Stimulated activated CD4-positive, alpha-beta T cell treated with anti-CD3 and anti-CD28 coated beads, Interleukin-4, amount 100 ng/mL, for 1 hour (primary cell): ENCODE results near the gene ZBTB20.

Experiments
- DNase-seq: peaks from one replicate; pipeline ENCODE4 v3.0.0-alpha.2; 2020

The ZBTB20 gene

GRCh38 chr3:114660124-114660523, 487.0 kb downstream of the ZBTB20 start:
- no peak for DNase-seq

DNA sequence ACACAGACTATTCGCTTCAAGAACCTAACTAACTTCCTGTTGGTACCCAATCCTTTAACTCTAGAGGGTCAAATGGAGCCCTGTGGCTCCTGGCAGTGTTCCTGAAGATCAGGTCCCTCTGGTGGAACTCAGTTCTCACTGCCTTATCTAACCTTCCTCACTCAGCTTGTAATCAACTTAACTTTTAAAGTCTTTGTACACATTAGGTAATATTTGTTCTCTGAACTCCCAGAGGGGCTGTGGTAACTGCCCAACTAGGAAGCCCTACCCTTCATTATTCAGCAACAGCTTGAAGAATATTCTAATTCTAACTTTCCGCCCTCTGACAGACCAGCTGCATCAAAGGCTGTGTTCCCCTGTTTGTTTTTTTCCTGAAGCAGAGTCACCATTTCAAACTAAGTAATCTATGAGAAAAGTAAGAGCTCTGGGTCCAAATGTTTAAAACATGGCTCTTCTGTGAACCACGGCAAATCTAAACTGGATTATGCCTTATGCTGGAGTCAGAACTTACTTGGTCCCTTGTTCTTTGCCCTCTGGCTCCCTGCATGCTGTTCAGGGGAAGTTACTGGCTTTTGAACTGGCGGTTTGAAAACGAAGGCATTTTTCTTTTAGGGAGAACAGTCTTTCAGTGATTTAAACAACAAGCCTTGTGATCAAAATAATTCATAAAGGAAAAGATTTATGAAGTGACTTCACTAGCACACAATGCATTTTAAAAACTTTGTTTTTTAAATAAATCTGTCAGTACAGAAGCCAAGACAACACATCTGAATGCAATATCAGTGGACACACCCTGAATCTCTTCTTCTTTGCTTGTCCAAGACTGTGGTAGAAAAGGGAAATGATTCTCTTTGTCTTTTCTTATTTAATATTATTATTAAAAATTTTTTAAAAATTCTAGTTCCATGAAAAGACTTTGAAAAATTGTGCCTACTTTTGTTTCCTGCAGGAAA, 487.7 kb downstream of the ZBTB20 start:
- DNase-seq: no peak

DNA sequence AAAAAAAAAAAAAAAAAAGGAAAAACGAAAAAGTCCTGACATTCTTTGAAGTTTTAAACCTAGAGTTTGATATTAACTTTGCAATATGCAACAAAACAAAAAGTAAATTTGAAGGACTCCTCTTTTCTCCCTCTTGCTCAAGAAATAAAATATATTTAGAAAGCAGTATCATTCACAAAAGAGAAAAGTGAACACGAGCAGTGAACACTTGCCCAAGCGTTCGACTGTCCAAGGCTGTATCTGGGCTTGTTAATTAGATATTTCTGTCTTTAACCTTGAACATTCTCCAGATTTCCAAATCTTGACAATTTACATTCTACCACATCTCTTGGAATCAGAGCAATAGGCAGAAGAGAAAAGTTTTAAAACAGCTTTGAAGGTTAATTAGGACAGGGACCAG, 495.5 kb downstream of the ZBTB20 start:
- DNase-seq: no peak

DNA sequence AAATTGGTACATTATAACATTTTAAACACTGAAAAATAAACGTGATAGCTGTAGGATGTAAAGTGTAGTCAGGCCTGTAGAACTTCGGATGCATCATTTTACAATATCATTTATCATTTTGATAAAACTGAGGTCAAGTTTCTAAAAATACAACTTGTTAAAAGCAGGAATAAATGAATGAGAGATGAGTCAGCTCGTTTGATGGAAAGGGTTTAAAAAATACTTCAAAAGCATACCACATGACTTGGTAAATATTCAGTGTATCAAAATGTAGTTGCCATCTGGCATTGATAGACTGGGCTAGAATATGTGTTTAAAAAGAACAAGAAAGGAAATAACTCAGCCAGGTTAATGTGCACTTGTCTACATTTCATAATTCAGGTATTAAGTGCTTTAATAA, 496.3 kb downstream of the ZBTB20 start:
- DNase-seq: no peak

GRCh38 chr3:114649331-114649730, 497.8 kb downstream of the ZBTB20 start:
- DNase-seq: no peak

- no peak for DNase-seq
Observed at GRCh38 chr3:114646526-114646925, 500.6 kb downstream of the ZBTB20 start.

- DNase-seq: no peak
Observed at GRCh38 chr3:114645392-114645791, 501.7 kb downstream of the ZBTB20 start.

DNA sequence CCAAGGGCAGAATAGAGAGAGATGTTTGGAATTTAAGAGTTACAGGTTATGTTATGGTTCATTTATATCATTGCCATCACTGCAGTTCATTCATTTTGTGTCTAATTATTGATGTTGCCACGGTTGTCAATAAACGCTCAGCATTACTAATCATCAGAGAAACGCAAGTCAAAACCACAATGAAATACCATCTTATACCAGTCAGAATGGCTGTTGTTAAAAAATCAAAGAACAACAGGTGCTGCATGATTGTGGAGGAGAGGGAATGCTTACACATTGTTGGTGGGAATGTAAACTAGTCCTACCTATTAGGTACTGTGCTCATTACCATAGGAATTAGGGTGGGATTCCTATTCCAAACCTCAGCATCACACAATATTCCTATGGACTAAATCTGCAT, 502.7 kb downstream of the ZBTB20 start:
- DNase-seq: no peak

DNA sequence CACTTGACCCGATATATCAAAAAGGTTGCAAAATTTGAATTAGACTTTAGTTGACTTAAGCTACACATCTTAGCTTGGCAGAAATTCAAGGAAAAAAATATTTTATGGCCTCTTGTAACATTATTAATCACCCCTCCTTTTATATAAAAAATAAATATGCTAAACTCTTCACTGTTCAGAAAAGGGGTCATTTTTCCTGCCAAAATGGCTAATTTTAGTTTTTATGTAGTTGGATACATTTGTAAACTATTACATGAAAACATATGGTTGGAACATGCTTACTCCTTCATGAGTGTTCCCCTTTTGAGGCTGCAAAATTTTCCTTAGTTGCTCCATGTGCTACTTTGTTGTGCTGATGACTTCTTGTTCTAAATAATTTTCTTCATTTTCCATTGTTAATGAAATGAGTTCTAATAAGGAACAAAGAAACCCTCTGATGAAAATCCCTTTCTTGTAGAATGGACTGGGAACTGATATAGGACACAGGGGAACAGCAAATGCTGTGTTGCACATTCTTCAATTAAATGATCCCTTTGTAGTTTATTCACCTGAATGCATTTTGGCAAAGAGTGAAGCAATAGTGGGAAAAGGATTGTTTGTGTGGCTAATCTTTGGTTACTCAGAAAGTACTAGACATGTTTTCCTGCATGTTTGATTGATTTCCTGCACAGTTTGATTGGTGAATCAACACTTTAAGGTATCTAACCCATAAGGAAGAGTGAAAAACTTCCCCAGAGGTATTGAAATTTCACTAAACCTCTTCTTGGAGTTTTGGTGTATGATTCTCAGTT, 503.9 kb downstream of the ZBTB20 start:
- DNase-seq: no peak

GRCh38 chr3:114640126-114640525, 507.0 kb downstream of the ZBTB20 start:
- DNase-seq: no peak

GRCh38 chr3:114639171-114639570, 507.9 kb downstream of the ZBTB20 start:
- DNase-seq: no peak

GRCh38 chr3:114635878-114636277, 511.2 kb downstream of the ZBTB20 start:
- DNase-seq: no peak

- DNase-seq: no peak
Observed at GRCh38 chr3:114634635-114635034, 512.5 kb downstream of the ZBTB20 start.

DNA sequence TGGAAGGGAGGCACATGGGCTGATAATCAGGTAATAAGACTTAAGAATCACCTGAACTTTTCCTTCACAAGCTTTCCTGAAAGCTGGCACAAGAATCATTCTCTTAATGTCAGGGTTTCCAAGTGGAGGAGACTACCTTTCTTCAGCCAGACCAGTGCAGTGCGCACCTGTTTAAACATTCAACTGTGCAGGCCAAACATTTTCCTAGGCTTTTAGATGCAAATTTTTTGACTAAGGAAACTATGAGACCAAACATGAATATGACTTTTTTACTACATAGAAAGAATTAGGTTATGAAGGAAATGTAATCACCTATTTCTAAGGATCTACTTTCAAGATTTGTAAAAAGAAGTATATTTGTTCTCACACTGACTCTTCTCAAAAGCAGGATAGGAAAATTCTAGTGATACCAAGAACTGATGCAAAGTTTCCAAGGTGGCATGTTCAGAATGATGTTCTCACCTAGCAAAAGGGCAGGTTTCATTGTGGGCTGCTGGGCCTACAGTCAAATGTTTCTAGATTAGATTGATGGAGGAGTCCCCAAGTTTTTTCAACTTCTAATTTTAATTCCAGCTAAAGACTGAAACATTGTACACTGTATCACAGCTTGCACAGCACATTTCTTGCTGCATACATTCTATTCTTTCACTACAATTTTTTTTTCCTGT, 514.2 kb downstream of the ZBTB20 start:
- no peak for DNase-seq

DNA sequence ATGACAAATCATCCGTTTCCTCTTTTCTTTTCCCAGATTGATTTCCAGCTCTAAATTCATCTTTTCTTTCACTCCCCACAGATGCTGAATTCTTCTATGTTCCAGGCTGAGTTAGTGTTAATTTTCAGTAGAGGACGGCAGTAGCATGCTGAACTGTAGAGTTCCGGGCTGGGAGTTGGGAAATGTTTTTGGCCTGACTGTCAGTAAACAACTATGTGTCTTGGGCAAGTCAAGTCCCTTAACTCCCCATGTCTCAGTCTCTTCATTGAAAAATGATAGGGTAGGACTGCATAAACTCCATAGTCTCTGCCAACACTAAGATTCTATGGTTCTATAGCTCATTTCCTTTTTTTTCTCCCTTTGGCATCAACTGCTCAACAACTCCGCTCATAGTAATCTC, 519.3 kb downstream of the ZBTB20 start:
- DNase-seq: no peak

- no peak for DNase-seq
Observed at GRCh38 chr3:114626751-114627150, 520.3 kb downstream of the ZBTB20 start.

- DNase-seq: no peak
Observed at GRCh38 chr3:114624571-114625181, 522.4 kb downstream of the ZBTB20 start.

GRCh38 chr3:114624047-114624445, 523.0 kb downstream of the ZBTB20 start:
- no peak for DNase-seq

GRCh38 chr3:114623420-114624046, 523.6 kb downstream of the ZBTB20 start:
- DNase-seq: no peak

GRCh38 chr3:114622001-114622400, 525.1 kb downstream of the ZBTB20 start:
- DNase-seq: no peak

- no peak for DNase-seq
Observed at GRCh38 chr3:114619771-114620170, 527.3 kb downstream of the ZBTB20 start.

DNA sequence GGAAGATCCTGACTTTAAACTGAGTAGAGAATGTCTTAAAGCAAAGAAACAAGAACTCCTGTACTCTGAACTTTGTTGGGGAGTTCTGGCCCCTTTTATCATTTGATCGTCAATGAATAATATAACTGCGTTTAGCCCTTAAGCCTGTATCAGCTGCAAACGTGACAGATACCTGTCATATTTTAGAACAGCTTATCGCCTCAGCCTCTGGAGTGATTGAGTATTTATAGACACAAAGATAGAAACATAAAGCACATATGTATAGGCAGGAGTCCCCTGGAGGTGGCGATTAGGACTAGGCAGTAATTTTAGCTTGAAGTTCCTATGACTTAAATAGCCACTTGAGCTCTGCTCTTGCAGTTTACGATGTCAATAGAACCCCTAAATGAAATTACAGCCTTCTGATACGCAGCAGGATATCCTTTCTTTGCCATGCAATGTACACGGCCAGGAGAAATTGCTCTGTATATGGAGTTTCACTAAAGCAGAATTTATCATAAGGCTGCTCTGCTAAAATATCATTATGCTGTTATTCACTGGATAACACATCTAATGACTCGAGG, 531.5 kb downstream of the ZBTB20 start:
- DNase-seq: no peak
